Measurements from ENCODE around the gene OLFML1. TPM values are rescaled to one million over a fixed set of nuclear protein-coding genes. Genes with fewer than 3 reads are reported as not detected.

Gene OLFML1
- total and polyA plus RNA-seq, 2 of the 8 experiments (the other 6 are each of a cell fraction or from before 2014, with no cell fraction given), result 0.24 TPM; not detected in 1

GRCh38 chr11:7555052-7555699, 69.9 kb downstream of the OLFML1 start:
- no peak overlapping the region for H2BK15ac ChIP-seq (ENCODE audit: low read length)
- 85% methylated on average over 7 of the region's 7 CpGs; no CpG with 5 or more reads in 1 of the 2 experiments for WGBS, 2 experiments (ENCODE audit: extremely low coverage in 1 of 2, insufficient coverage in 1 of 2, insufficient read length in 1 of 2, insufficient replicate concordance in 2 of 2, low coverage in 1 of 2, low lambda C conversion rate in 2 of 2, missing lambda C conversion rate in 1 of 2)
- no peak overlapping the region for H2BK5ac ChIP-seq (ENCODE audit: low read depth, low read length)
- H3K4me2 ChIP-seq (ENCODE audit: insufficient read depth in 1 of 2, low read depth in 2 of 2, low read length in 2 of 2), result no peak overlapping the region
- H4K91ac ChIP-seq (replicated peaks; ENCODE audit: insufficient read length, low read length), result no peak overlapping the region
- no peak overlapping the region for H2AFZ ChIP-seq (ENCODE audit: low read length)
- H2AK5ac ChIP-seq (ENCODE audit: low read depth, low read length), result no peak overlapping the region
- H3K23ac ChIP-seq (ENCODE audit: insufficient read length), result no peak overlapping the region
- H2BK20ac ChIP-seq (ENCODE audit: low read length), result no peak overlapping the region
- H3K18ac ChIP-seq (ENCODE audit: extremely low read depth, low read length), result no peak overlapping the region
- H3K27me3 ChIP-seq (replicated peaks in 1 of 4; ENCODE audit: control insufficient read depth in 3 of 4, extremely low read depth in 1 of 4, insufficient read depth in 3 of 4, low read length in 3 of 4), result no peaks in the 10 kb centered on the region
- H3K4ac ChIP-seq (replicated peaks; ENCODE audit: insufficient read length, low read depth, low read length), result no peak overlapping the region
- no peak overlapping the region for H2BK12ac ChIP-seq (ENCODE audit: low read depth, low read length)
- no peaks in the 10 kb centered on the region for H3K79me2 ChIP-seq (ENCODE audit: control insufficient read depth in 1 of 2, insufficient read depth in 2 of 2, low read length in 2 of 2)
- TF ChIP-seq EP300 (IDR thresholded peaks at IDR 0.05; ENCODE audit: borderline replicate concordance in 1 of 2, low read depth in 2 of 2, low read length in 2 of 2) (no peak), POLR2AphosphoS5 (IDR thresholded peaks at IDR 0.05; ENCODE audit: low read depth, low read length) (no peak), RXRA (IDR thresholded peaks at IDR 0.05; ENCODE audit: insufficient read depth, low read depth, low read length) (no peak), EZH2 (IDR thresholded peaks at IDR 0.05; ENCODE audit: low read depth, low read length, severe bottlenecking) (no peak), NRF1 (IDR thresholded peaks at IDR 0.05; ENCODE audit: low read depth, low read length) (no peak), RAD21 (IDR thresholded peaks at IDR 0.05 in 1 of 2, conservative IDR thresholded peaks at IDR 0.05 in 1 of 2; ENCODE audit: low read depth in 2 of 2, low read length in 2 of 2) (no peak), E2F6 (IDR thresholded peaks at IDR 0.05) (no peak), POLR2A (IDR thresholded peaks at IDR 0.05; ENCODE audit: control extremely low read depth in 1 of 2, low read depth in 2 of 2, low read length in 2 of 2) (no peak)
- FAIRE-seq (no peak), DNase-seq (ENCODE audit: low read depth in 1 of 2, low spot score in 2 of 2) (no peak)
- H3K23me2 ChIP-seq (ENCODE audit: low read depth, low read length), result no peaks in the 10 kb centered on the region
- H4K8ac ChIP-seq (ENCODE audit: extremely low read depth, insufficient read depth, low read length), result peak overlapping the region; percentile 35; the same call in 1 of the 2 replicates
- H3K9me3 ChIP-seq (ENCODE audit: insufficient read depth in 2 of 2, low read depth in 1 of 2, low read length in 1 of 2), result no peaks in the 10 kb centered on the region
- no peak overlapping the region for H3K9ac ChIP-seq (replicated peaks in 1 of 4; ENCODE audit: extremely low read depth in 1 of 4, low read depth in 3 of 4, low read length in 3 of 4)
- H3K14ac ChIP-seq (ENCODE audit: insufficient read length), result no peak overlapping the region
- ChIA-PET POLR2A (ENCODE audit: partially characterized antibody) (no interaction called here), CTCF (ENCODE audit: partially characterized antibody) (interaction anchor here (0.7 to 2.8 kb wide), 7 partner anchors 10 to 738 kb away, joined by 3 to 10 read pairs (median 3); no protein-coding TSS in a partner anchor)
- H3K79me1 ChIP-seq (ENCODE audit: low read depth, low read length), result no peaks in the 10 kb centered on the region
- peaks cover 0 to 3% (median 0%) of the 10 kb centered on the region in 4 experiments; a peak in 2 of 7 replicates for H3K4me1 ChIP-seq (replicated peaks in 1 of 4; ENCODE audit: control insufficient read depth in 3 of 4, insufficient read depth in 4 of 4, low read length in 3 of 4)
- no peak overlapping the region for H3K27ac ChIP-seq (ENCODE audit: low read depth, low read length)
- H3K36me3 ChIP-seq (ENCODE audit: control insufficient read depth in 2 of 4, insufficient read depth in 4 of 4, low read length in 3 of 4), result no peaks in the 10 kb centered on the region
- H3K56ac ChIP-seq (replicated peaks; ENCODE audit: insufficient read length, low read depth, low read length), result no peak overlapping the region
- H4K20me1 ChIP-seq (replicated peaks in 1 of 2; ENCODE audit: control insufficient read depth in 1 of 2, insufficient read depth in 2 of 2, low read length in 2 of 2), result peaks cover 0 to 2% of the 10 kb centered on the region in 2 experiments
- no peak overlapping the region for H3K4me3 ChIP-seq (ENCODE audit: extremely low read depth in 1 of 4, insufficient read depth in 2 of 4, low read depth in 3 of 4, low read length in 4 of 4)
- no peak overlapping the region for H2BK120ac ChIP-seq (replicated peaks; ENCODE audit: low read depth, low read length)
- no peak overlapping the region for H4K5ac ChIP-seq (ENCODE audit: insufficient read length, low read depth, low read length)
